MM.1S (cell line): ENCODE results near the gene LRRC56.

ENCODE experiments used
- DNase-seq: peaks from one replicate; pipeline ENCODE4 v3.0.0-alpha.2; 2015
- H2AFZ ChIP-seq: fragments of 300-600 bp; sonication (generic); 2 replicates; pipeline ENCODE4 v1.6.0; 2016; ENCODE audit warnings: antibody characterized with exemption, low read length
- H3F3A ChIP-seq: fragments of 300-600 bp; sonication (generic); 2 replicates; pipeline ENCODE4 v1.6.1; 2016; ENCODE audit warnings: mild to moderate bottlenecking, antibody characterized with exemption, low read length, moderate library complexity, mixed read lengths; ENCODE audit not compliant: insufficient read depth
- H3K27ac ChIP-seq: fragments of 300-600 bp; sonication (generic); 2 replicates; pipeline ENCODE4 v1.5.1; 2016; ENCODE audit warnings: mild to moderate bottlenecking, low read length
- H3K27me3 ChIP-seq: fragments of 300-600 bp; sonication (generic); replicated peaks from 2 replicates; pipeline ENCODE4 v1.6.0; 2016; ENCODE audit warnings: low read length; ENCODE audit not compliant: insufficient read depth
- H3K36me3 ChIP-seq: fragments of 300-600 bp; sonication (generic); replicated peaks from 2 replicates; pipeline ENCODE4 v1.6.1; 2016; ENCODE audit warnings: mild to moderate bottlenecking, low read length, mixed read lengths; ENCODE audit not compliant: insufficient read depth
- H3K4me1 ChIP-seq: fragments of 300-600 bp; sonication (generic); 2 replicates; pipeline ENCODE4 v1.6.1; 2016; ENCODE audit warnings: low read length, mixed read lengths
- H3K4me2 ChIP-seq: fragments of 300-600 bp; sonication (generic); 2 replicates; pipeline ENCODE4 v1.6.0; 2016; ENCODE audit warnings: low read depth, low read length
- H3K4me3 ChIP-seq: fragments of 300-600 bp; sonication (generic); 2 replicates; pipeline ENCODE4 v1.5.1; 2016; ENCODE audit warnings: low read length, mixed read lengths
- H3K79me2 ChIP-seq: fragments of 300-600 bp; sonication (generic); 2 replicates; pipeline ENCODE4 v1.6.1; 2016; ENCODE audit warnings: mixed run types, low read length, mixed read lengths
- H3K9ac ChIP-seq: fragments of 300-600 bp; sonication (generic); 2 replicates; pipeline ENCODE4 v1.6.1; 2016; ENCODE audit warnings: low read length, mixed read lengths
- H3K9me2 ChIP-seq: fragments of 300-600 bp; sonication (generic); replicated peaks from 2 replicates; pipeline ENCODE4 v1.6.1; 2016; ENCODE audit warnings: mild to moderate bottlenecking, low read length, mixed read lengths; ENCODE audit not compliant: insufficient read depth
- H3K9me3 ChIP-seq: fragments of 300-600 bp; sonication (generic); replicated peaks from 2 replicates; pipeline ENCODE4 v1.6.1; 2016; ENCODE audit warnings: mild to moderate bottlenecking, low read length, mixed read lengths; ENCODE audit not compliant: insufficient read depth
- H4K20me1 ChIP-seq: fragments of 300-600 bp; sonication (generic); 2 replicates; pipeline ENCODE4 v1.6.1; 2016; ENCODE audit warnings: mild to moderate bottlenecking, low read length, moderate library complexity, mixed read lengths; ENCODE audit not compliant: insufficient read depth
- EZH2 ChIP-seq: fragments of 300-600 bp; sonication (generic); optimal IDR thresholded peaks from 2 replicates; pipeline ENCODE3; 2017; ENCODE audit warnings: low read depth, mild to moderate bottlenecking, antibody characterized with exemption, low read length, mixed read lengths
- EZH2phosphoT487 ChIP-seq: fragments of 300-600 bp; sonication (generic); IDR thresholded peaks from 2 replicates; pipeline ENCODE4 v1.6.1; 2018; ENCODE audit warnings: antibody characterized with exemption, low read length
- TF ChIP-seq, protein P1 (sequence below): fragments of 300-600 bp; sonication (generic); IDR thresholded peaks from 2 replicates; pipeline ENCODE4 v1.5.1; 2016; ENCODE audit warnings: antibody characterized with exemption, low read length, mixed read lengths

The LRRC56 gene

DNA sequence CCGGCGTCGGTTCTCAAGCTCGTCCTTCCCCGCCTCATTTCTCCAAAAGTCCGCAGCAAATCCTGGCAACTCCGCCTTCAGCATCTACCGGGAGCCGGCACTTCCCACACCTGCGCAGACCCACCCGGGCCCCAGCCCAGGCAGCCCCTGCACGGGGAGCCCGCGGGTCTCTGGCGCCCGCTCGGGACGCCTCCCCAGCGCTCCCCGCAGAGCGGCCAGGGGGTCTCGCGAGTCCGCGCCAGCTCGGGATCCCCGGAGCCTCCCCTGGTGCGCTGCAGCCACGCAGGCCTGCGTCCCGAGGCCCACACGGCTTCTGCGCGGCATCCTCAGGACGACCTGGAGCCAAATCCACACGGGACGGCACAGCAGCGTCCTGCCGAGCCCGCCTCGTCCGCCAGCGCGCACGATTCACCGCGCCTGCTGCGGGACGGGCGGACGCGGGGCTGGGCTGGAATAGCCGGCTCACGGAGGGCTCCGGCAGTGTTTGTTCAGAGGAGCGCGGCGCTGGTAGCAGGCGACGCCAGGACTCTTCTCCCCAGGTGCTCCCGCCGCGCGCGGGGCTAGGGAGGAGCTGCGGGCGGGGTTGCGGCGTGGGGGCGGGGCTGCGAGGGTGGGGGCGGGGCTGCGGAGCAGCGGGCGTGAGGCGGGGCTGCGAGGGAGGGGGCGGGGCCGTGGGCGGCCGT, 38.1 kb downstream of the LRRC56 start:
- Histone ChIP-seq H3K9me3 (no peaks in the 10 kb centered on the region), H3F3A (no peaks in the 10 kb centered on the region), H3K4me2 (peak overlapping the region; percentile 100), H3K4me3 (peak overlapping the region; percentile 78), H3K36me3 (no peaks in the 10 kb centered on the region), H3K9ac (peak overlapping the region; percentile 55; the same call in 1 of the 2 replicates), H3K79me2 (peaks cover 38% of the 10 kb centered on the region), H3K27me3 (0 out of 2 replicates have a peak, but pooled peaks cover 8% of the 10 kb centered on the region), H4K20me1 (peaks cover 34% of the 10 kb centered on the region), H2AFZ (peak overlapping the region; percentile 97), H3K9me2 (no peaks in the 10 kb centered on the region), H3K27ac (no peak overlapping the region), H3K4me1 (peaks cover 16% of the 10 kb centered on the region)
- no peak for DNase-seq
- TF ChIP-seq, protein P1, sequence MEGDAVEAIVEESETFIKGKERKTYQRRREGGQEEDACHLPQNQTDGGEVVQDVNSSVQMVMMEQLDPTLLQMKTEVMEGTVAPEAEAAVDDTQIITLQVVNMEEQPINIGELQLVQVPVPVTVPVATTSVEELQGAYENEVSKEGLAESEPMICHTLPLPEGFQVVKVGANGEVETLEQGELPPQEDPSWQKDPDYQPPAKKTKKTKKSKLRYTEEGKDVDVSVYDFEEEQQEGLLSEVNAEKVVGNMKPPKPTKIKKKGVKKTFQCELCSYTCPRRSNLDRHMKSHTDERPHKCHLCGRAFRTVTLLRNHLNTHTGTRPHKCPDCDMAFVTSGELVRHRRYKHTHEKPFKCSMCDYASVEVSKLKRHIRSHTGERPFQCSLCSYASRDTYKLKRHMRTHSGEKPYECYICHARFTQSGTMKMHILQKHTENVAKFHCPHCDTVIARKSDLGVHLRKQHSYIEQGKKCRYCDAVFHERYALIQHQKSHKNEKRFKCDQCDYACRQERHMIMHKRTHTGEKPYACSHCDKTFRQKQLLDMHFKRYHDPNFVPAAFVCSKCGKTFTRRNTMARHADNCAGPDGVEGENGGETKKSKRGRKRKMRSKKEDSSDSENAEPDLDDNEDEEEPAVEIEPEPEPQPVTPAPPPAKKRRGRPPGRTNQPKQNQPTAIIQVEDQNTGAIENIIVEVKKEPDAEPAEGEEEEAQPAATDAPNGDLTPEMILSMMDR = no peak
- no peak for TF ChIP-seq EZH2
- TF ChIP-seq EZH2phosphoT487 = no peak

DNA sequence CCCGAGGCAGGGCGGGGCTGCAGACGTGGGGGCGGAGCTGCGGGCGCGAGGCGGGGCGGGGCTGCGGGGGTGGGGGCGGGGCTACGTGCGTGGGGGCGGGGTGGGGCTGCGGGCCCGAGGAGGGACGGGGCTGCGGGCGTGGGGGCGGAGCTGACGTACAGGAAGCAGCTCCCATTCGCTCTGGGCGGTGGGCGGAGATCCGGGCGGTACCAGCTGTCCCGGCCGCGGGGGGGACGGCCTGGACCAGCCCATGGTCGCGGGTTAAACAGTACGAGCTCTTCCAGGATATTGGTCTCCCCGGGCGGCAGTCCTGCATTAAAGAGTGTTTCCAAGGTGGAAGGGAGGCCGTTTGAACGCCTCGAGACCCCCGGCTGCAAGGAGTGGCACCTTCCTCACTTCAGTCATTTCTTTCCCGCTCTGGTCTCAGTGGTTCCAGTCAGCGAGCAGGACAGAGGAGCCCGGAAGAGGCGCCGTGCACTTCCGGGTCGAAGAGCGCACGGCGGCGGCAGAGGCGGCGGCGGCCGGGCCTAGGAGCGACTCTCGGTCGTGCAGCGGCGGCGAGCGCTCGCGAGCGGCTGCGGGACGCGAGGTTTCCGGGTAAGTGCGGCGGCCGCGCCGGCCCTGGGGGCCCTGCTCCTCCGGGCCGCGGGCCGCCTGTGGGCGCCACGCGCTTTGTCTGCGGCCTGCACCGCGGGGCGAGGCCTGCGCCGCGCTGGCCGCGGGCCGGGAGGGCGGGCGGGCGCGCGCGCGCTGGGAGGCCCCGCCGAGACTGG, 38.9 kb downstream of the LRRC56 start, which contains the start of gene PHRF1:
Gene PHRF1 (plus strand): TSS at position 475 of the 773 bp plus-strand sequence. CDS start 5,043 bp downstream, outside the sequence.
- Histone ChIP-seq H2AFZ (peak within 1 kb of the TSS; percentile 97), H3F3A (no peaks in the 10 kb centered on the region), H3K27me3 (0 out of 2 replicates have a peak, but pooled peaks cover 8% of the 10 kb centered on the region), H3K27ac (peak within 1 kb of the TSS; percentile 91), H3K9me2 (no peaks in the 10 kb centered on the region), H4K20me1 (peaks cover 38% of the 10 kb centered on the region), H3K36me3 (no peaks in the 10 kb centered on the region), H3K4me2 (peak within 1 kb of the TSS; percentile 100), H3K9me3 (no peaks in the 10 kb centered on the region), H3K4me3 (peak within 1 kb of the TSS; percentile 92), H3K4me1 (peaks cover 16% of the 10 kb centered on the region), H3K79me2 (peaks cover 46% of the 10 kb centered on the region), H3K9ac (peak within 1 kb of the TSS; percentile 100)
- TF ChIP-seq EZH2 = no peak
- TF ChIP-seq, protein P1 = no peak
- no peak for TF ChIP-seq EZH2phosphoT487
- DNase-seq = peak; percentile 94

DNA sequence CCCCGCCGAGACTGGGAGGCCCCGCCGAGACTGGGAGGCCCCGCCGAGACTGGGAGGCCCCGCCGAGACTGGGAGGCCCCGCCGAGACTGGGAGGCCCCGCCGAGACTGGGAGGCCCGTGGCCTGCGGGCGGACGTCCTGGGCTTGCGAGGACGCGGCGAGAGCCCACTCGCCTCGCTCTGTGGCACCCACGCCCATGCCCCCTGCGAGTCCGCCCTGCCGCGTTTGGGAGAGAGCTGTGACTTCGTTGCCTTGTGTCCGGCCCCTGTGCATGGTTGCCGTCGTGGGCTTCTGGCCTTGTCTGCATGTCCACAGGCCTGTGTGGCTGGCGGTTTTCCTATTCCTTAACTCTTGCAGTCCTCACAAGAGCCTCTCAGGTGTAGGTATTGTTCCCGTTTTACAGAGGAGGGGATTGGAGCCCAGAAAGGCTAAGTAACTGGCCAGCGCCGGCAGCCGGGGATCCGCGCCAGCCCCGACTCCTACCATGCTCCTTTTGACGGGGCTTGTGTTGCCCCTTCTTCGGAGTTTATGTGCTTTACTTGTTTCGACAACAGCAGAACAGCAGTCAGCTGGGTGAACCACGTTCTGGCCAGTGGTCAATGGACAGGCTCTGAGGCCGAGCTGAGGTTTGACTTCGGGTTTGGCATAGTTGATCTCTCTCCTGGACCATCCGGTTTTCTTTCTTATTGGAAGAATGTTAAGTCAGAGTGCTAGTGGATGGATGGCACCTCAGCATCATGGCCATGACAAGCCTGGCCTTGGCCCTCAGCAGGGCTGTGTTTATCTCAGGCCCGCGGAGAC, 39.7 kb downstream of the LRRC56 start:
- H3F3A ChIP-seq = no peaks in the 10 kb centered on the region
- H4K20me1 ChIP-seq = peaks cover 43% of the 10 kb centered on the region
- H3K9me3 ChIP-seq = no peaks in the 10 kb centered on the region
- peaks cover 54% of the 10 kb centered on the region for H3K79me2 ChIP-seq
- H3K27me3 ChIP-seq = 0 out of 2 replicates have a peak, but pooled peaks cover 8% of the 10 kb centered on the region
- H3K4me3 ChIP-seq = peak overlapping the region; percentile 92
- H3K9me2 ChIP-seq = no peaks in the 10 kb centered on the region
- H3K36me3 ChIP-seq = no peaks in the 10 kb centered on the region
- H3K27ac ChIP-seq = peak overlapping the region; percentile 40; the same call in 1 of the 2 replicates
- H3K4me2 ChIP-seq = peak overlapping the region; percentile 70
- peaks cover 16% of the 10 kb centered on the region for H3K4me1 ChIP-seq
- TF ChIP-seq EZH2phosphoT487 (no peak), EZH2 (no peak)
- peak overlapping the region; percentile 84 for H3K9ac ChIP-seq
- no peak for DNase-seq
- H2AFZ ChIP-seq = no peak overlapping the region
